Activated CD8-positive, alpha-beta T cell treated with anti-CD3 and anti-CD28 coated beads for 36 hours (primary cell): Measurements from ENCODE around the gene PSMG2. TPM values are rescaled to one million over a fixed set of nuclear protein-coding genes. Genes with fewer than 3 reads are reported as not detected.

Source experiments
- ATAC-seq: fragments of 200-7000 bp; cut with Tn5 transposase; one replicate; pipeline ENCODE4 v1.10.0; 2021; ENCODE audit warnings: mild to moderate bottlenecking, moderate library complexity
- CTCF ChIA-PET: fragments of 350-600 bp; sonication (Branson Sonifier 250); formaldehyde crosslinking; loops from one replicate; lab custom pipeline; 2021; ENCODE audit warnings: antibody characterized with exemption; lab: Charles Lee
- POLR2A ChIA-PET: fragments of 350-600 bp; sonication (Branson Sonifier 250); formaldehyde crosslinking; loops from one replicate; lab custom pipeline; 2021; ENCODE audit warnings: antibody characterized with exemption; lab: Charles Lee
- DNase-seq: peaks from one replicate; pipeline ENCODE4 v3.0.0-alpha.2; 2020
- H3K27ac Mint-ChIP-seq: one replicate; pipeline ENCODE4 v1.8.0; 2021; ENCODE audit warnings: mild to moderate bottlenecking, mixed read lengths
- H3K27me3 Mint-ChIP-seq: one replicate; pipeline ENCODE4 v1.8.0; 2021; ENCODE audit warnings: mixed read lengths
- H3K36me3 Mint-ChIP-seq: one replicate; pipeline ENCODE4 v1.8.0; 2021; ENCODE audit warnings: low read depth, mixed read lengths
- H3K4me1 Mint-ChIP-seq: one replicate; pipeline ENCODE4 v1.8.0; 2021; ENCODE audit warnings: low read depth, mixed read lengths
- H3K4me3 Mint-ChIP-seq: one replicate; pipeline ENCODE4 v1.8.0; 2021; ENCODE audit warnings: mild to moderate bottlenecking, moderate library complexity, mixed read lengths
- H3K9me3 Mint-ChIP-seq: one replicate; pipeline ENCODE4 v1.8.0; 2021; ENCODE audit warnings: mixed read lengths
- intact Hi-C: fragments of 100-400 bp; cut with micrococcal nuclease; formaldehyde crosslinking; loops from one replicate; pipeline ENCODE4 v1.10.0; 2022
- total RNA-seq, 2 experiments: library from RNA; stranded (reverse); gene quantifications; one replicate each; pipeline ENCODE4 v1.2.3, GENCODE V29; 2021
- TF ChIP-seq, protein P1 (sequence below): fragments of 200-600 bp; IDR thresholded peaks from one replicate; pipeline ENCODE4 v1.8.0; 2022; ENCODE audit warnings: antibody characterized with exemption, mild to moderate bottlenecking

The PSMG2 gene
- total RNA-seq, 2 experiments from 2014 or later: 105 to 113 TPM

DNA sequence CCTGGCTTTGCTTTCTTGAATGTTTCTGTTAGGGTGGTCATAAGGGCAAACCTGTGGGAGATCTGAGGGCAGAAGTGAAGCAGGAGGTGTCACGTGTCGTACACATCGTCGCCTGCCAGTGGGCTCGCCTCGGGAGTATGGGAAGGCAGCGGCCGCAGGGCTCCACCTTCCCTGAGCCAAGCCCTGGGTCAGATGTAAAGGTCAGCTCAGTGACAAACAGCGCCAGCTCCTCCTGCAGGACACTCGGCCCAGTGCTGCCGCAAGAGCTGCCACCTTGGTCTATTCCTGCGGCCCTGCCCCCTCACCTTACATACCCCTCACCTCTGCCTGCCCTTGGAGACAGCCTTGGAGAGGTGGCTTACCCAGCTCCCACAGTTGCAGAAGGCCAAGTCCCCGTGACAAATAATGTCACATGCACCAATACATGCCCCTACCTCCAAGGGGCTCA is 64.2 kb downstream of the PSMG2 start:
- H3K9me3 Mint-ChIP-seq: no peaks in the 10 kb centered on the region
- no peak overlapping the region for H3K27ac Mint-ChIP-seq
- H3K36me3 Mint-ChIP-seq: no peaks in the 10 kb centered on the region
- ChIA-PET POLR2A (no interaction called here), CTCF (interaction anchor here (0.7 to 1.8 kb wide), 3 partner anchors 23 to 65 kb away, joined by 3 to 5 read pairs (median 4); no protein-coding TSS in a partner anchor)
- TF ChIP-seq, protein P1, sequence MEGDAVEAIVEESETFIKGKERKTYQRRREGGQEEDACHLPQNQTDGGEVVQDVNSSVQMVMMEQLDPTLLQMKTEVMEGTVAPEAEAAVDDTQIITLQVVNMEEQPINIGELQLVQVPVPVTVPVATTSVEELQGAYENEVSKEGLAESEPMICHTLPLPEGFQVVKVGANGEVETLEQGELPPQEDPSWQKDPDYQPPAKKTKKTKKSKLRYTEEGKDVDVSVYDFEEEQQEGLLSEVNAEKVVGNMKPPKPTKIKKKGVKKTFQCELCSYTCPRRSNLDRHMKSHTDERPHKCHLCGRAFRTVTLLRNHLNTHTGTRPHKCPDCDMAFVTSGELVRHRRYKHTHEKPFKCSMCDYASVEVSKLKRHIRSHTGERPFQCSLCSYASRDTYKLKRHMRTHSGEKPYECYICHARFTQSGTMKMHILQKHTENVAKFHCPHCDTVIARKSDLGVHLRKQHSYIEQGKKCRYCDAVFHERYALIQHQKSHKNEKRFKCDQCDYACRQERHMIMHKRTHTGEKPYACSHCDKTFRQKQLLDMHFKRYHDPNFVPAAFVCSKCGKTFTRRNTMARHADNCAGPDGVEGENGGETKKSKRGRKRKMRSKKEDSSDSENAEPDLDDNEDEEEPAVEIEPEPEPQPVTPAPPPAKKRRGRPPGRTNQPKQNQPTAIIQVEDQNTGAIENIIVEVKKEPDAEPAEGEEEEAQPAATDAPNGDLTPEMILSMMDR: no peak
- H3K27me3 Mint-ChIP-seq: no peaks in the 10 kb centered on the region
- DNase-seq (no peak), ATAC-seq (no peak)
- intact Hi-C loops: no loop called here
- H3K4me1 Mint-ChIP-seq: no peaks in the 10 kb centered on the region
- no peak overlapping the region for H3K4me3 Mint-ChIP-seq

- no peaks in the 10 kb centered on the region for H3K27me3 Mint-ChIP-seq
- ATAC-seq: no peak
- intact Hi-C loops: no loop called here
- no peaks in the 10 kb centered on the region for H3K9me3 Mint-ChIP-seq
- no peaks in the 10 kb centered on the region for H3K36me3 Mint-ChIP-seq
- ChIA-PET CTCF (interaction anchor here (0.7 to 1.8 kb wide), 3 partner anchors 24 to 66 kb away, joined by 3 to 5 read pairs (median 4); no protein-coding TSS in a partner anchor), POLR2A (no interaction called here)
- no peak overlapping the region for H3K27ac Mint-ChIP-seq
- H3K4me3 Mint-ChIP-seq: no peak overlapping the region
- H3K4me1 Mint-ChIP-seq: no peaks in the 10 kb centered on the region
- TF ChIP-seq, protein P1: no peak
- no peak for DNase-seq
These were observed 64.8 kb downstream of the PSMG2 start for GRCh38 chr18:12767580-12768155.

DNA sequence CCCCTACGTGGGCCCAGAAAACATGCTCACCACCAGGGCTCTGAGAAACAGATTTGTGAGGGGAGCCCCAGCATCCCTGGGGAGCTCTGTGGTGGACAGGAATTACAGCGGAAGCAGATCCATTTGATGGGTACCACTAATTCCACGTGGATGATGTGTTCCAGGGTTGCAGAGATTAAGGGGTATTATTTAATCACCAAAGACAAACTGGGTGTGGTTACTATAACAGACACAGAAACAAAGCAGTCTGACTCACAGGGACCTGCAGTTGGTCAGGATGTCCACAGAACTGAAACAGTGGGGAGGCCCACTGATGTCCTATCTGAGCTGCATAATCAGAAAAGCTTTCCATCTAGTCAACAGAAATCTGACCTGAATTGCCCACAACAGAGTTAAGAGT is 65.8 kb downstream of the PSMG2 start:
- CTCF ChIA-PET: interaction anchor here (1.3 kb wide), 1 partner anchor 125 kb away, joined by 4 read pairs; no protein-coding TSS in a partner anchor
- peaks cover 4% of the 10 kb centered on the region for H3K4me1 Mint-ChIP-seq
- no peak overlapping the region for H3K4me3 Mint-ChIP-seq
- H3K27ac Mint-ChIP-seq: no peak overlapping the region
- intact Hi-C loops: no loop called here
- H3K36me3 Mint-ChIP-seq: no peaks in the 10 kb centered on the region
- H3K27me3 Mint-ChIP-seq: no peaks in the 10 kb centered on the region
- TF ChIP-seq, protein P1: no peak
- POLR2A ChIA-PET: no interaction called here
- no peaks in the 10 kb centered on the region for H3K9me3 Mint-ChIP-seq
- ATAC-seq: peak; percentile 27
- no peak for DNase-seq

DNA sequence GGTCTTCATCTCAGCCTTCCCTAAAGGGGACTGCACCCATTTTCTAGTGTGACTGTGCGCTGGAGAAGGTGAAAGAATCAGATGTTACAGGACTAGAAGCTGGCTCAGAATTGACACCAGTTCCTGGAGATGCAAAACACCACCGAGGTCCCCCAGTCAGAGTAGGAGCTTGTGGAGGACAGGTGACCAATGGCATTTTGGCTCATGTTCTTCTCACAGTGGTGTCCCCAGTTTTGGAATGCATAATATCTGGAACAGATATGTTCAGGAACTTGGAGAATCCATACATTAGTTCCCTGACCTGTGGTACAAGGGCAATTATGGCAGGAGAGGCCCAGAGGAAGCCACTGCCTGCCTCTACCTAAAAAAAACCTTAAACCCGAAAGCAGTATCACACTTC is 66.3 kb downstream of the PSMG2 start:
- Mint-ChIP-seq H3K36me3 (no peaks in the 10 kb centered on the region), H3K9me3 (no peaks in the 10 kb centered on the region), H3K4me3 (no peak overlapping the region), H3K27me3 (no peaks in the 10 kb centered on the region), H3K27ac (no peak overlapping the region), H3K4me1 (peaks cover 8% of the 10 kb centered on the region)
- ChIA-PET POLR2A (no interaction called here), CTCF (interaction anchor here (1.3 to 2.4 kb wide), 2 partner anchors 42 to 124 kb away, joined by 4 to 11 read pairs; no protein-coding TSS in a partner anchor)
- TF ChIP-seq, protein P1: no peak
- intact Hi-C loops: no loop called here
- DNase-seq (no peak), ATAC-seq (no peak)
